Right ventricle myocardium superior (tissue), 1 donor: ENCODE data around the gene DDOST. TPM values are rescaled to one million over a fixed set of nuclear protein-coding genes. Genes with fewer than 3 reads are reported as not detected.

Source experiments
- ATAC-seq: fragments of 200-7000 bp; cut with Tn5 transposase; one replicate; pipeline ENCODE4 v1.9.1; 2020; ENCODE audit warnings: mild to moderate bottlenecking; ENCODE audit not compliant: poor library complexity
- DNase-seq: peaks from one replicate; pipeline ENCODE4 v3.0.0-alpha.2; 2020
- intact Hi-C: fragments of 100-400 bp; cut with DNase I; formaldehyde crosslinking; loops from one replicate; pipeline ENCODE4 v1.11.2; 2022
- total RNA-seq: library from RNA; stranded (reverse); fragmentation: NEBNext Ultra II Directional; extraction: Animal tissue kit (Norgen Biotek cat#: 25700); gene quantifications from one replicate; pipeline ENCODE4 v1.2.1, GENCODE V29; 2021
- donor health status: DM: no; HTN: yes; CAD: no; lungs with severe emphysema.

The DDOST gene
- total RNA-seq, 1 donor from 2014 or later: 130 TPM

DNA sequence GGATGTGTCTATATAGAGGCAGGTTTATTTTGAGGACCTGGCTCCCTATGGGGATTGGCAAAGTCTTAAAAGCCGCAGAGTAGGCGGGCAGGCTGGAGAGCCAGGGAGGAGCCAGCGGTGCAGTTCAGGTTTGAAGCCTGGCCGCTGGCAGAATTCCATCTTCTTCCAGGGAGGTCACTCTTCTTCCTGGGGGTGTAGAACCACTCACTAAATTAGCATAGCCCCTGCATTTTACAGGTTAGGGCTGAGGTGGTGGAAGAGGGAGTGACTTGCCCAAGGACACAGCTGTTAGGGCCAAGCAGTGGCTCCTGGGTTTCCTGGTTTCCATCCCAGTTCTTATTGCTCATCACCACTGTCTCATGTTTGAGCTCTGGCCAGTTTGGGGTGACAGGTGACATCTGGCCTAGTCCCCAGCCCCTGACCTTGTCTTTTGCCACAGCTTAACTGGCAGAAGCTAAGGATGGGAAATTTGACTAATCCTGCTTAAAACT, 26.5 kb downstream of the DDOST start:
- ATAC-seq: peak; percentile 76
- DNase-seq: peak; percentile 63
- intact Hi-C loops: loop anchor here (5.0 kb wide), 2 partner anchors 47 to 62 kb away; partner anchors contain the start of gene CDA

DNA sequence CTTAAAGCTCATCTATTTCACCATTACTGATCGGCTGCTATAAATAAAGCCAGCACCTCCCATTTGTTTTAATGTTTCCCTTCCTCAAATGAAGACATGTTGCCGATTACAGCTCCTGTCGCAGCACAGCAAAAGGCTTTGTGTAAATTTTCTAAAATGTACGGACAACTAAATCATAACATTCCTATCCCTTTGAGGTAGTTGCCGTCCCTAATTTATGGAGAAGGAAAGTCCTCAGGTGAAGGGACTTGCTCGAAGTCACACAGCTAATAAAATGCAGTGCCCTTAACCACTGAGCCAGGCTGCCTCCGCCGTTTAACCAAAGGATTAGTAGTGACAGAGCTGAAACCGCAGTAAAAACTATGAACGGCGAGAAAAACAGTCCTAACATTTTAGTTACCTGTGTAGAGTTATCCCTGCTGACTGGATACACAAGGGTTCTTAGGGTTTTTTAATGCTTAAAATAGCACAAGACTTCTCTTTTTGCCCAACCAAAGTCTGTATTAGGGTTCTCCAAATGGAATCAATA, 27.0 kb downstream of the DDOST start:
- intact Hi-C loops: loop anchor here (5.0 kb wide), 2 partner anchors 47 to 62 kb away; partner anchors contain the start of gene CDA

DNA sequence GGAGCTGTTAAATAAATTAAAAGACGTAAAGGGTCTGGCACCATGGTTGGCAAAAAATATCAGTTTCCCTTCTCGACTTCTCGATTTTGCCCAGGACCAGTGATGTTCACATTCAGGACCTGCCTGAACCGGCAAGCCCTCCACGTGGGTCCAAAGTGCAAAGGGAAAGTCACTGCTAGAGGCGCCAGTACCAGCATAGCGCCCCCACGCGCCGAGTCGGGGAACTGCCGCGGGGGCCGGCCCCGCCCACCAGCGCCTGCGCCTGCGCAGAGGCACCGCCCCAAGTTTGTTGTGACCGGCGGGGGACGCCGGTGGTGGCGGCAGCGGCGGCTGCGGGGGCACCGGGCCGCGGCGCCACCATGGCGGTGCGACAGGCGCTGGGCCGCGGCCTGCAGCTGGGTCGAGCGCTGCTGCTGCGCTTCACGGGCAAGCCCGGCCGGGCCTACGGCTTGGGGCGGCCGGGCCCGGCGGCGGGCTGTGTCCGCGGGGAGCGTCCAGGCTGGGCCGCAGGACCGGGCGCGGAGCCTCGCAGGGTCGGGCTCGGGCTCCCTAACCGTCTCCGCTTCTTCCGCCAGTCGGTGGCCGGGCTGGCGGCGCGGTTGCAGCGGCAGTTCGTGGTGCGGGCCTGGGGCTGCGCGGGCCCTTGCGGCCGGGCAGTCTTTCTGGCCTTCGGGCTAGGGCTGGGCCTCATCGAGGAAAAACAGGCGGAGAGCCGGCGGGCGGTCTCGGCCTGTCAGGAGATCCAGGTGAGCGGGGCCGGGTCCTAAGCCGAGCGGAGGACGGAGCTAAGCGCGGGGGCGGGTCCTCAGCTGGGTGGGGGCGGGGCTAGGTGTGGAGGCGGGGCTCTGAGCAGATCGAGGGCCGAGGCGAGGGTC, 27.7 kb downstream of the DDOST start, which contains the start of gene PINK1:
PINK1 (plus strand) TSS at position 269 of the 875 bp plus-strand sequence; CDS start at position 360, 91 bp downstream.
- ATAC-seq: peak; percentile 95
- intact Hi-C loops: loop anchor here (5.0 kb wide), 2 partner anchors 46 to 61 kb away; partner anchors contain the start of gene CDA

More for the DNA sequence above, 27.0 kb downstream of the DDOST start:
- peak; percentile 3 for ATAC-seq
- DNase-seq: no peak

DNA sequence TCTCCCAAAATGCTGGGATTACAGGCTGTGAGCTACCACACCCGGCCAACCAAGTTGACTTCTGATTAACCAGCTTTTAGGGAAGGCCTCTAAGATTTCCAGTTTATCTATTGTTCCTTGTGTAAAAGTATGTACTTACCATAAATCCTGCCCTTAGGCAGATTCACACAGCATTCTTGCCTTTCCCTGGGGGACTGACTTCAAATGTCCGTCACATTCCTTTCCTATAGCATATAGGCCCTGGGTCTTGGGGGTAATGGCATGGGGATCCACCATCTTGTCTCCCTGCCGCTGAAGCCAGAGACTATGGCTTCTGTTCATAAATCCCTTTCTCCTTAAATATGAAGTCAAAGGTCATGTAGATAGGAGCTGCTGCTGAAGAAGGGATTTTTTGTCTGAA, 28.8 kb downstream of the DDOST start:
- intact Hi-C loops: loop anchor here (5.0 kb wide), 2 partner anchors 45 to 60 kb away; partner anchors contain the start of gene CDA
- ATAC-seq: no peak
- no peak for DNase-seq

More for the DNA sequence above, 27.7 kb downstream of the DDOST start, which contains the start of gene PINK1:
- peak; percentile 89 for DNase-seq

DNA sequence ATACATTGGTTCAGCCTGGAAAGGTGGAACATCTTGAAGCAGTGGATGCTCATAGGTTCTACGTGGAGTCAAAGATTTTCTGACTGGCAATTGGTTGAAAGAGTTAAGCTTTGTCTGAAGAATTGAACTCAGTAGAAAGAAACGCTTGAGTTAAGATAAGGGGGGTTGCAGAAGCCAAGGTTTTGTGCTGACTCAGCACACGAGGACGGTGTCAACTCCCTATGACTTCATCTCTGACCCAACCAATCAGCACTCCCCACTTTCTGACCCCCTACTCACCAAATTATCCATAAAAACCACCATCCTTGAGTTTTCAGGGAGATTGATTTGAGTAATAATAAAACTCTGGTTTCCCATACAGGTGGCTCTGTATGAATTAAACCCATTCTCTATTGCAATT, 30.4 kb downstream of the DDOST start:
- no peak for DNase-seq
- intact Hi-C loops: loop anchor here (5.0 kb wide), 2 partner anchors 43 to 58 kb away; partner anchors contain the start of gene CDA
- no peak for ATAC-seq

DNA sequence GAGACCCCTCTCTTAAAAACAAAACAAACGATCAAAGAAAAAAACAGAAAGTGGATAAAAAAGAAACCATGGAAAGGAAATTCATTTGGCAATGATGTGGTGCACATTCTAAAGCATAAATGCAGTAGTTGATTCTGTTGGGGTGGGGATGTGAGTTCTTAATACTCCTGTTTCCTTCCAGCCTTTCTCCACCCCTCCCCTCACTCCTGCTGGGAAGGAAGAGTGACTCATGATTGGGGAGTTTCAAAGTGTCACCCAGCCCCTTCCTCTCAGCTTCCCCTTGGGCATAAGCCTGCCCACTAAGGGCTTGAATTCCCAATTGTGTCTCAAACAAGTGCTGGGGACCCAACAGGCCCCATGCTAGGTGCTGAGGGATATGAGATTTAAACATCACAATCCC, 34.6 kb downstream of the DDOST start:
- DNase-seq (no peak), ATAC-seq (no peak)
- intact Hi-C loops: no loop called here

DNA sequence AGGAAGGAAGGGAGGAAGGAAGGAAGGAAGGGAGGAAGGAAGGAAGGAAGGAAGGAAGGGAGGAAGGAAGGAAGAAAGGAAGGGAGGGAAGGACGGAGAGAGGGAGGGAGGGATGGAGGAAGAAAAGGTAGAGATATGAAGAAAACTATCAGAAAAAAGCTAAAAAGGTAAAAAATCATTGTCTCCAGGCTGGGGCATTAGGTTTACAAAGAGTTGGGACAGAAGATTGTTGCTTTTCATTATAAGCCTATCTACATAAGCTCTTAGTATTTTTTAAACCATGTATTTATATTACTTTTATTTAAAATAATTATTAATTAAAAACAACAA, 35.1 kb downstream of the DDOST start:
- ATAC-seq (no peak), DNase-seq (no peak)
- intact Hi-C loops: no loop called here

DNA sequence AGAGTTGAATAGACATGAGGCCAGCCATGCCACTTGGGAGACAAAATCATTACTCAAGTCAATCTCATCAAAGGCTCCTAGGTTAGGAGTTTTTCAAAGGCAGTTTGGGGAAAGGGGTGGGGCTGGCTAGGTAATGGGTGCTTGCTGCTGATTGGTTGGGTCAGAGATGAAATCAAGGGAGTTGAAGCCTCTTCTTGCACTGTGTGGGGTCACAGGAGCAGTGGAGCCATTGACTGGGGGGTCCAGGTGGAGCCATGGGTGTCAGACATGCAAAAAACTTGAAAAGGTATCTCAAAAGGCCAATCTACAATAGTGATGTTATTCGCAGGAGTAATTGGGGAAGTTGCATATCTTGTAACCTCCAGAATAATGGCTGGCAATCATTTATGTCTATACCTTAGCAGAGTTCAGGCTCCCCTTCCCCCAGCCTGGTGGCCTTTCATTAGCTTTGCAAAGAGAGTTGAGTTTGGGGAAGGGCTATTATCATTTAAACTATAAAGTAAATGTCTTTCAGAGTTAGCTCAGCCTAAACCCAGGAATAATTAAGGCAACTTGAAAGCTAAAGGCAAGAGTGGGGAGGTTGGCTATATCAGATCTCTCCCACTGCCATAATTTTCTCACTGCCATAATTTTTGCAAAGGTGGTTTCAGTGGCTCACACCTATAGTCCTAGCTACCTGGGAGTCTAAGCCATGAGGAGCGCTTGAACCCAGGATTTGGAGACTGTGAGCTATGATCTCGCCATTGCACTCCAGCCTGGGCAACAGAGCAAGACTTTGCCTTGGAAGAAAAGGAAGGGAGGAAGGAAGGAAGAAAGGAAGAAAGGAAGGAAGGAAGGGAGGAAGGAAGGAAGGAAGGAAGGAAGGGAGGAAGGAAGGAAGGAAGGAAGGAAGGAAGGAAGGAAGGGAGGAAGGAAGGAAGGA, 35.7 kb downstream of the DDOST start:
- ATAC-seq (no peak), DNase-seq (no peak)
- intact Hi-C loops: no loop called here

DNA sequence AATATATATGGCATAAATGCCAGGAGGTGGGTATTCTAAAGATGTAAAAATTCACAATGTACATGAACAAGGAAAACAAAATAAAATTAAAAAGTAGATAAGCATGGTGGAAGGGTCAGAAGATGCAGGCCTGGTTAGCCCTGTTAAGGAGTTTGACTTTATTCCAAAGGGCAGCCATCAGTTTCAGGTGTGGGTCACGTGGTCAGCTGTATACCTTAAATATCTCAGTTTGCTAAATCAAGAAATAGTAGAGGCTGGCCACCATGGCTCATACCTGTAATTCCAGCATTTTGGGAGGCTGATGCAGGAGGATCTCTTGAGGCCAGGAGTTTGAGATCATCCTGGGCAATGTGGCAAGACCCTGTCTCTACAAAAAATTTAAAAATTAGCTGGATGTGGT, 36.5 kb downstream of the DDOST start:
- DNase-seq (no peak), ATAC-seq (no peak)
- intact Hi-C loops: no loop called here

DNA sequence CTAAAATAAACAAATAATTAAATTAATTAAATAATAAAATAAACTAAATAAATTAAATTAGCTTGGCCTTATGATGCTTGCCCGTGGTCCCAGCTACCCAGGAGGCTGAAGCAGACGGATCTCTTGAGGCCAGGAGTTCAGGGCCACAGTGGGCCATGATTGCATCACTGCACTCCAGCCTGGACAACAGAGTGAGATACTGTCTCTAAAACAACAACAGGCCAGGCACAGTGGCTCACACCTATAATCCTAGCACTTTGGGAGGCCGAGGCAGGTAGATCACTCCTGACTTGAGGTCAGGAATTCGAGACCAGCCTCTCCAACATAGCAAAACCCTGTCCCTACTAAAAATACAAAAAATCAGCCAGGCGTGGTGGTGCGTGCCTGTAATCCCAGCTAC, 40.2 kb downstream of the DDOST start:
- ATAC-seq: no peak
- no peak for DNase-seq
- intact Hi-C loops: no loop called here

DNA sequence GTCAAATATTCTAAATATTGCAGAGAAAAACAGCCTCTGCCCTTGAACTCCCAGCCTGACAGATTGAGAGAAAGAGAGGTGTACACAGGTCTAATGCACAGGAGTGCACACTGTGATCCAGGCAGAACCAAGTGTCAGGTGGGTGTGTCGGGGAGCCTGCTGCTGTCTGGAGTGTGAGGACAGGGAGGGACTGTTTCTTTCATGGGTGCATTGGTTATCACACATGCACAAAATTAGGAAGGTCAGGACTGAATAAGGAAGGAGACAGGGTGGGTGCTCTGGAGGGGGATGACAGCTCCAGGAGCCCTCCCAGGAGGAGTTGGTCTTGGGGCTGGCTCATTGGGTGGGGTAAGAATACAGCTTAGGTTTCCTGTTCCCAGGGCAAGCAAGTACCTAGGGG, 41.2 kb downstream of the DDOST start:
- DNase-seq (no peak), ATAC-seq (no peak)
- intact Hi-C loops: no loop called here

DNA sequence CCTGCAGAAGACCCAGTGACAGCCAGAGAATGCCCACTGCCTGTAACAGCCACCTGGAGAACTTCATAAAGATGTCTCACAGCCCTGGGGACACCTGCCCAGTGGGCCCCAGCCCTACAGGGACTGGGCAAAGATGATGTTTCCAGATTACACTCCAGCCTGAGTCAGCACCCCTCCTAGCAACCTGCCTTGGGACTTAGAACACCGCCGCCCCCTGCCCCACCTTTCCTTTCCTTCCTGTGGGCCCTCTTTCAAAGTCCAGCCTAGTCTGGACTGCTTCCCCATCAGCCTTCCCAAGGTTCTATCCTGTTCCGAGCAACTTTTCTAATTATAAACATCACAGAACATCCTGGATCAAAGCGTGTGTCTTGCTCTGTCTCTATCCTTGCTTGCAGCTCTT, 42.6 kb downstream of the DDOST start:
- intact Hi-C loops: no loop called here
- ATAC-seq (no peak), DNase-seq (no peak)

DNA sequence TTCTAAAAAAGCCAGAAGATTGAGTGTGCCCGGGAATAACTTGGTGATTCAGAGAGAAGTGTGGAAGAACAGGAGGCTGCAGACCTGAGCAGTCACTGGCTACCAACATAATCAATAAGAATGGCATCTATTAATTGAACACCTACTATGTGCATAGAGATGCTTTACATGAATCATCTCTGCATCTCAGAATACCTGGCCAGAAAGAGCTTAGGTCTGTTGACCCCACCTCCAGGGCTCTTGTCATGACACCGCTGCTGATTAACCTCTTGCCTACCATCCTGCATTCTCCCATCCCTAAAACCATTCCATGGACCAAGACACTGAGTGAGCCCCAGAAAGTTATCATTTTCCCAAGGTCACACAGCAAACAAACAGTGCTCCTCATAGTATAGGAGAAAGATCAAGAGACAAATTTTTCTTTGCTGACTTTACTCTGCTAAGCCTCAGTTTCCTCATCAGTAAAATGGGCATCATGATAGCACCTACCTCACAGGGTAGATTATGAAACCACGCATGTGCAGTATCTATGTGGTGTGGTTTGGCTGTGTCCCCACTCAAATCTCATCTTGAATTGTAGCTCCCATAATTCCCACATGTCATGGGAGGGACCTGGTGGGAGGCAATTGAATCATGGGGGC, 44.2 kb downstream of the DDOST start:
- DNase-seq (no peak), ATAC-seq (no peak)
- intact Hi-C loops: no loop called here

DNA sequence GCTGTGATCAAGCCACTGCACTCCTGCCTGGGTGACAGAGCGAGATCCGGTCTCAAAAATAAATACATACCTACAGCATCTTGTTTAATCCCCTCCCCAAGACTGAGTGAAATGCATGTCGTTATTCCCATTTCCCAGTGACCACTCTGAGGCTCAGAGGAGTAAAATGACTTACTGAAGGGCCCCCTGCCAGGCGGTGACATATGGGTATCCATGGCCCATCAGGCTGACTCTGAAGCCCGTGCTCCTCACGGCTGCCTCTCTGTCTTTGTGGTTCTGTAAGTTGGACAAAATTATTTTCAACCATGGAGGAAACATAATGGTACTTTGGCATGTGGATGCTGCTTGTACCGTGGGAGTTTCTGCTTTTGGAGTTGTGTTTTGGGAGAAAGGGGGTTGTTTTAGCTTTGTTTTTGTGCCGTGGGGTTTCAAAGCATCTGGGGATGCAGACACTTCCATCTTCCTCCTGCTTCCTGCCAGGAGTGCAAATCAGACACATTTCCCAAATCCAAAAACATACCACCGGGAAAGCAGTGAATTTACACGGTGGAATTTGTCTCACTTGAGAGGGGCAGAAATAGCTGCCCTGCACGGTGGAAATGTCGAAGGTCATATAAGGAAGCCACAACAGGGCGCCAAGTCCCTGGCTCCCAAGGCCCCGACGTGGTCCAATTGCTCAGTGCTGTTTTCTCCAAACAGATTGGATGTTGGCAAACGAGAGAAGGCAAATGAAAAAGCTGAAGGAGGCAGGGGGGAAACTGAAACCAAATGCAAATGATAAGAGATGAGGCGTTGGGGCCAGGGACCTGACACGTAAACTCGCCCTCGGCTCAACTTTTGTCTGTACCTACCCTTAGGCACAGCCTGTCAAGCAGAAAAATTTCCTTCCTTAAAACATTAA, 45.0 kb downstream of the DDOST start:
- DNase-seq: peak; percentile 64
- peak; percentile 77 for ATAC-seq
- intact Hi-C loops: no loop called here

DNA sequence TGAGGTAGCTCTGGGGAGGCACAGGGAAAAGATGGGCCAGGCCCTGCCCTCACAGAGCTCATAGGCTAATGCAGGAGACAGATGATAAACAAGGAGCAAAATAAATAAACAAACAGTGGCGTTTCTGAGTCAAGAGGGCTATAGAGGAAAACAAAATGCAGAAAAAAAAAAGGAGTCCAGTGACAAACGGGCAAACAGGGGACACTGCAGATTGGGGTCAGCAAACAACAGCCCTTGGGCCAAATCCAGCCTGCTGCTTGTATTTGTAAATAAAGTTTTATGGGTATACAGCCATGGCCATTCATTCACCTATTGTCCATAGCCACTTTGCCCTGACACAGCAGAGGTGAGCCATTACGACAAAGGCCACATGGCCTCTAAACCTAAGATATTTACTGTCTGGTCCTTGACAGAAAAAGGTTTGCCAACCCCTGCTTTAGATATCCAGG, 47.0 kb downstream of the DDOST start:
- ATAC-seq (no peak), DNase-seq (no peak)
- intact Hi-C loops: no loop called here

DNA sequence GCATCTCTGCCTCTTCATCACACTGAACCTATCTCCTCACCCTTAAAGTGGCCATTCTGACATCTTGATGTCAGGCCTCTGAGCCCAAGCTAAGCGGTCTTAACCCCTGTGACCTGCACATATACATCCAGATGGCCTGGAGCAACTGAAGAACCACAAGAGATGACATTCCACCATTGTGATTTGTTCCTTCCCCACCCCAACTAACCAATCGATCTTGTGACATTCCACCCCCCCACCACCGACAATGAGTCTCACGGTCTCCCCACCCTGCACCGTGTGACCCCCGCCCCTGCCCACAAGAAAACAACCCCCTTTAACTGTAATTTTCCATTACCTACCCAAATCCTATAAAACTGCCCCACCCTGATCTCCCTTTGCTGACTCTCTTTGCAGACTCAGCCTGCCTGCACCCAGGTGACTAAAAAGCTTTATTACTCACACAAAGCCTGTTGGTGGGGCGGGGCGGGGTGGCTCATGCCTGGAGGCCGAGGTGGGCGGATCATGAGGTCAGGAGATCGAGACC, 48.9 kb downstream of the DDOST start:
- no peak for DNase-seq
- no peak for ATAC-seq
- intact Hi-C loops: no loop called here

DNA sequence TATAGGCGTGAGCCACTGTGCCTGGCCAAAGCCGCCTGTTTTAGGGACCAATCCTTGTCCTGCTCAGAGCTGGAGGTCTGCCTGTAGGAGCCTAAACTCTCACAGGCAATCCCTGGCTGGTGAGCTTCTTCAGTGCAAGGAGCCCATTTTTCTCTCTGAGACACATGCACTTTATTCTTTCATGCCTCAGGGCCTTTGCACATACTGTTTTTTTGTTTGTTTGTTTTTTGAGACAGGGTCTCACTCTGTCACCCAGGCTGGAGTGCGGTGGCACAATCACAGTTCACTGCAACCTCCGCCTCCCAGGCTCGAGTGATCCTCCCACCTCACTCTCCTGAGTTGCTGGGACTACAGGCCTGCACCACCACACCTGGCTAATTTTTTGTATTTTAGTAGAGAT, 49.5 kb downstream of the DDOST start:
- intact Hi-C loops: no loop called here
- ATAC-seq (no peak), DNase-seq (no peak)
